Neural crest cell (in vitro differentiated cells): ENCODE data around the gene GBP4. TPM values are rescaled to one million over a fixed set of nuclear protein-coding genes. Genes with fewer than 3 reads are reported as not detected.

ENCODE experiments used
- DNase-seq: peaks from one replicate; pipeline ENCODE4 v3.0.0; 2021; ENCODE audit warnings: low read depth, mixed read lengths, low spot score
- H3K27ac Mint-ChIP-seq: one replicate; pipeline ENCODE4 v1.8.0; 2021; ENCODE audit warnings: mild to moderate bottlenecking, mixed read lengths; ENCODE audit not compliant: unreplicated experiment
- H3K27me3 Mint-ChIP-seq: 2 replicates; pipeline ENCODE4 v1.8.0; 2021; ENCODE audit warnings: low read depth, mild to moderate bottlenecking, mixed read lengths
- H3K36me3 Mint-ChIP-seq: 2 replicates; pipeline ENCODE4 v1.8.0; 2021; ENCODE audit warnings: low read depth, mild to moderate bottlenecking, mixed read lengths
- H3K4me1 Mint-ChIP-seq: 2 replicates; pipeline ENCODE4 v1.8.0; 2021; ENCODE audit warnings: mixed read lengths
- H3K4me3 Mint-ChIP-seq: one replicate; pipeline ENCODE4 v1.8.0; 2021; ENCODE audit warnings: mild to moderate bottlenecking, mixed read lengths
- H3K9me3 Mint-ChIP-seq: 2 replicates; pipeline ENCODE4 v1.8.0; 2021; ENCODE audit warnings: mixed read lengths
- CTCF ChIP-seq: fragments of 200-600 bp; sonication (generic); conservative IDR thresholded peaks from 2 replicates; pipeline ENCODE4 v1.5.0; 2021; ENCODE audit warnings: antibody characterized with exemption, mild to moderate bottlenecking
- total RNA-seq: library from RNA; stranded (reverse); gene quantifications from 2 replicates; pipeline ENCODE4 v1.2.1, GENCODE V29; 2021

The GBP4 gene
- total RNA-seq, 1 donor from 2014 or later: not detected

- H3K27ac Mint-ChIP-seq: no peak overlapping the region
- peaks cover 4% of the 10 kb centered on the region for H3K27me3 Mint-ChIP-seq
- H3K9me3 Mint-ChIP-seq: peaks cover 11% of the 10 kb centered on the region
- H3K4me3 Mint-ChIP-seq: no peak overlapping the region
- DNase-seq: no peak
- no peak for TF ChIP-seq CTCF
- no peaks in the 10 kb centered on the region for H3K4me1 Mint-ChIP-seq
- H3K36me3 Mint-ChIP-seq: peaks cover 5% of the 10 kb centered on the region
Measured at GRCh38 chr1:89211035-89211634, 12.4 kb upstream of the GBP4 start.

GRCh38 chr1:89206373-89206772, 7.6 kb upstream of the GBP4 start:
- Mint-ChIP-seq H3K36me3 (peaks cover 9% of the 10 kb centered on the region), H3K27ac (no peak overlapping the region), H3K4me3 (no peak overlapping the region), H3K9me3 (peaks cover 11% of the 10 kb centered on the region), H3K4me1 (no peaks in the 10 kb centered on the region), H3K27me3 (peaks cover 4% of the 10 kb centered on the region)
- no peak for TF ChIP-seq CTCF
- no peak for DNase-seq

GRCh38 chr1:89203166-89203565, 4.4 kb upstream of the GBP4 start:
- no peaks in the 10 kb centered on the region for H3K4me1 Mint-ChIP-seq
- no peak for DNase-seq
- H3K4me3 Mint-ChIP-seq: no peak overlapping the region
- TF ChIP-seq CTCF: no peak
- H3K27me3 Mint-ChIP-seq: no peaks in the 10 kb centered on the region
- peaks cover 4% of the 10 kb centered on the region for H3K36me3 Mint-ChIP-seq
- H3K27ac Mint-ChIP-seq: no peak overlapping the region
- H3K9me3 Mint-ChIP-seq: peaks cover 6% of the 10 kb centered on the region

GRCh38 chr1:89201106-89201794, 2.5 kb upstream of the GBP4 start:
- Mint-ChIP-seq H3K36me3 (peaks cover 4% of the 10 kb centered on the region), H3K4me3 (no peak overlapping the region), H3K27me3 (no peaks in the 10 kb centered on the region), H3K27ac (no peak overlapping the region), H3K9me3 (no peaks in the 10 kb centered on the region), H3K4me1 (no peaks in the 10 kb centered on the region)
- DNase-seq: no peak
- TF ChIP-seq CTCF: no peak

GRCh38 chr1:89200663-89201062, 1.9 kb upstream of the GBP4 start:
- no peaks in the 10 kb centered on the region for H3K4me1 Mint-ChIP-seq
- no peak for DNase-seq
- H3K4me3 Mint-ChIP-seq: no peak overlapping the region
- H3K27ac Mint-ChIP-seq: no peak overlapping the region
- H3K9me3 Mint-ChIP-seq: no peaks in the 10 kb centered on the region
- peaks cover 4% of the 10 kb centered on the region for H3K36me3 Mint-ChIP-seq
- H3K27me3 Mint-ChIP-seq: no peaks in the 10 kb centered on the region
- TF ChIP-seq CTCF: no peak
